HG02973 (cell line): Measurements from ENCODE around the gene AKT1S1.
A peak's percentile ranks its signal among the peaks of the same experiment; 100 is the strongest.

Experiments
- ATAC-seq: cut with Tn5 transposase; IDR thresholded peaks from one replicate; pipeline ENCODE4 v1.9.1; 2021; ENCODE audit warnings: moderate library complexity; ENCODE audit not compliant: unreplicated experiment

The AKT1S1 gene

DNA sequence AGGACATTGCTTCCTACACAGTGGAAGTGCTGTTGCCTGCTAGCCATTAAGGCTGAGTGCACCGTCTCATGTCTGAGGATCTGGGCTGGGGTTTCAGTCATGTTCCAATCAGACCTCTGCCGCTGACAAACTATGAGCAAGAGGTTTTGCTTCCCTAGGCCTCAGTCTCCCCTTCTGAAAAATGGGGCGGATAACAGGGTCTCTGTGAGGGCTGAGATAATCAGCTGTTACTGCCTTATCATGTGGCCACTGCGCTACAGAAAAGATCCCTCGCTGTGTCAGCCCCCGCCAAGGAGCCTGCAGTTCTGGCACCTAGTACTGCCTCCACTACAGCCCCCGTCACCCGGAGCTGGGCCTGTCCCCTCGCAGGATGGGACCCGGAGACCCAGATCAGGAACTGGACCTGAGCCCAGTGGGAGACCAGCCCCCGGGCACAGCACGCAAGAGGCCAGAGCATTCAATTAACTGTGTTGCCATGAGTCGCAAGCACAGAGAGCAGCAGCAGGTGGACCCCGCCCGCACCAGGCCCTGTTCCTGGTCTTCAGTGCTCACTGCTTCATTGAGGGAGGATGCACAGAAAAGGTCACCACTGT, 6.8 kb downstream of the AKT1S1 start:
- ATAC-seq: no peak

DNA sequence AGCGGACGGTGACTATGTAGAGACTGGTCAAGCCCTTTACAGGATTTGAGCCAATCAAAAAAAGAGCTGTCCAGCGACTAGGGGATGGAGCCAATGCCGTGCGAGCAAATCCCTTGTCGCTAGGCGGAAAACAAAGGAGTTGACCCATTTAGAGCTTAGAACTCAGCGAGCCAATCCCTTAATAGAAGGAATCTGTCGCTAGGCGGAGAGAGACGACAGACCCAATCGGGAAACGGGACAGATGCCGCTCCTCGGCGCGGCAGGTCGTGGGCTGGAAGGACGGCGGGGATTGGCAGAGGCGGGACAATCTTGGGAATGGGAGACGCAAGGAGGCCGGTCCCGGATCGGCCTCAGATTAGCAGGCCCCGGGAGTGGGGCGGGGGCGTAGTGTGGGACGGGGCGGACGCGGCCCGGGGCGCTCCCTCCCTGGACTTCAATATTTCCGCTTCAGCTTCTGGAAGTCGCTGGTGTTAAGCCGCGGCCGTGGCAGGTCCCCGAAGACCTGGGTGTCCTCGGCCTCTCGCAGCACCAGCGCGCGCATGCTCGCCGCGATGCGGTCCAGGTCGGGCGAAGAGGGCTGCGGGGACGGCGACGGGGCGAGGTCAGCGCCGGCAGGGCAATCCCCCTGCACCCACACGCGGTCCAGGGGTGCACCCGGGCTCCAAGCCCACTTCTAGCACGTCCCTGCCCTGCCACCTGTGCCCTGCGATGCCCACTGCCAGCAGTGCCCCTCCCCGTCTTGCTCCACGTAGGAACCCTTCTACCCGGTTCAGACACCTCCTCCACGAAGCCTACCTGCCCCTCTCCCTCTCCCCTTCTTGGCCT, 7.5 kb downstream of the AKT1S1 start:
- peak; percentile 57 for ATAC-seq

DNA sequence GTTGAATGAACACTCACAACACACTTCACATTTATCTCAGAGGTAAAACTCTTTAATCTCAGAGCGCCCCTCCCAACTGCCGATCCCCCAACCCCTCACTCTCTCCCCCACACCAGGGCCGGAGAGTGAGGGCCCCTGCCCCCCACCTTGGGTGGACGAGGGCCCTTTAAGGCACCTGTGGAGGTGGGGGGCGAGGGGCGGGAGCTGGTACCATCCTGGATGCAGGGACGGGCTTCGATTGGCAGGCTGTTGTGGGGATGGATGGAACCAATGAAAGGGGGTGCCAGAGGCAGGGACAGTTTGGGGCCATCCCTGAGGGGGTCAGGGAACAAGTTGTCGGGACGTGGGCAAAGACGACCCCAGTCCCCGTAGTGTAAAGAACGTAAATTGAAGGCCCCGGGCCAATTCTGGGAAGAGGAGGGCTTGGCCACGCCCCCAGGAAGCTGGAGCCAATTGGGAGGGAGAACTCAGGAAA, 8.1 kb downstream of the AKT1S1 start:
- ATAC-seq: no peak

DNA sequence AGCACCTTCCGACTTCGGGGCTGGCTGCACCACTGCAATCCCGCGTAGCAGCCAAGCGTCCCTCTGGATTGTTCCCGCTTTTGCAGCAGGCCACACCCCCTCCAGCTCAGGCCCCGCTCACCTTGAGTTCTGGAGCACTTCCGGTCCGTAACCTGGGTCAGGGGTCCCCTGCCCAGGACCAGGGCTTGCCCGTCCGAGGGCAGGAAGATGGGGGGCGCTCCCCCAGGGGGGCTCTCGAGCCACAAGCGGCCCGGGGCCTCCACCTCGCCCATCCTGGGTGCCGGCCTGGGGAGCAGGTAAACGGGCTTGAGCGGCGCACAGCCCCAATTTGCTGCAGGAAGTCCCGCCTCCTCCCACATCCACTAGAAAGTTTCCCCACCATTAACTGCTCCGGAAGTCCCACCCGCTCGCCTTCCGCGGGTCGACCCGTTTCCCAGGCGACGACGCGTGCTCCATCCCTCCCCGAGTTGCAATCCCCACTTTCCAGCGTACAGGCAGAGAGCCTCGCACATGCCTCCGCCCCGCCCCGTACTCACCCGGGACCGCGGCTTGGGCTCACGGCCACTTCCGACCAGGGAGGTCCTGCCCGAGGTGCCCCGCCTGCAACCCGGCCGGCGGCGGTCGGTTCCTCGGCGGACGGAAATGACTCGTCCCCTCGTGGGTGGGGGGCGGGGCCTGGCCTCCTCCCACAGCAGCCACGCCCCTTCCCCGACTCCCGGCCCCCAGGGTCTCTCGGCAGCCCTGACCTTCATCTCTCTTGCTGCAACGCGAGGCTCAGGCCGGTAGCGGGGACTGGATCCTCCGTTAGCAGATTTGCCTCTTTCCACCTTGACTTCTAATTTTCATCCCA, 10.0 kb downstream of the AKT1S1 start, which contains the start of gene PNKP:
Gene PNKP, minus strand, starts transcription at position 644 of the 850 bp plus-strand sequence. Its CDS starts 372 bp downstream, at position 272.
- peak; percentile 28 for ATAC-seq

DNA sequence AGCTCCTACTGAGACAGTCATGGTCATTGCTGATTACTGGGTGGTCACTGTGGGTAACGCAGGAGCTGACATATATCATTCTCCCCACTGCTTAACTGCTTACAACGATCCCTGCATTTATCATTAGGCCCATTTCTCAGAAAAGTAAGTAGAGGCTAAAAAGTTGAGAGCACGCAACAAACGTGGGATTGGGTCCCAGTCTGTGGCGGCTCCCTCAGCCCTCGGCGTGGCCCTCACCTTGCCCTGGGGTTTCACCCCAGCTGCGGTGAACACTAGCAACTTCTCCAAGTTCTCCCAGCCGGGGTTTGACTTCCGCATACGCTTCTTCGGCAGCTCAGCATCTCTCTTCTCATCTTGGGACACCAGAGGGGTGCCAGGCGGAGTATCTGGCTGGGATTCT, 12.3 kb downstream of the AKT1S1 start:
- ATAC-seq: no peak

DNA sequence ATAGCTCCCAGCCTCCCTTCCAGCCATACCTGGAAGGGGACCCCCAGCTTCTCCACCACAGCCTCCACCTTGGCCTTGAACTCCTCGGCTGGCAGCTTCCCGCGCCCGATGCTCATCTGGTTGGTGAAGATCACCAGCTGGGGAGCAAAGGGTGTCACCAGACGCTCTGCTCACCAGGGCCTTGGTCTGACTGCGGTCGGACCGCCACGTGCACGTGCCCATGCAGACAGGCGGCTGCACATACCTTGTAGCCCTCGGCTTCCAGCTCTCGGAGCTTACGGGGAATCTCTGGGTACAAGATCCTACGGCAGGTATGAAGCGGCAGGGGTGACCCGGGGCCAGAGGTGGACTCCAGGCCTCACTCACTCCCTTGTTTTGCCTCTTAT, 13.2 kb downstream of the AKT1S1 start:
- ATAC-seq: no peak

DNA sequence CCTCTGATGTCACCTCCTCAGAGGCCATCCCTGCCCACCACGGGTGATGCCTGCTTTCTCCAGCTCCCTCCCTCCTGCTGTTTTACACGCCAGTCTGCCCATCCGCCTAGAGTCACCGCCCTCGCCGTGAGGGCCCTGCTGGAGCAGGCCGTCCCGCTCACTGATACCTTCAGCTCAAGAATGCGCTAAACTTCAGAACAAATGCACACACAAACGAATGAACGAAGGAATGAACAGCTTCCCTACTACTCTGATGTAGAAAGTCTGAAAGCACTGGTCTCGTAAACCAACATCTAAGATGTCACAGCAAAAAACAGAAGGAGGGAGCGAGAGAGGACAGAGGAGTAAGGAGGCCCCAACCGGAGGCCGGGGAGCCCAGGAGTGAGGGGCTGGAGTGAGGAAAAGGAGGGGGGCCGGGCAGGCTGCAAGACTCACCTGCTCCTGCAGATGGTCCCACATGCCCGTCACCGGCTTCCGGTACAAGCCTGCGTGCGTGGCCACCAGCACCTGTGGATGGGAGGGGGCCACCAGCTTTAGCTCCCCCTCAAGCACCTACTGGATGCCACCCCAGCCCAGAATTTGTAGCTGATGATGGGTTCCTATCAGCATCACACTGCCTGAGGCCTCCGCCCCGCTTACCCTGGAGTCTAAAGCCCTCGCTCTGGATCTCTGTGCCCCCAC, 13.8 kb downstream of the AKT1S1 start:
- ATAC-seq: no peak

DNA sequence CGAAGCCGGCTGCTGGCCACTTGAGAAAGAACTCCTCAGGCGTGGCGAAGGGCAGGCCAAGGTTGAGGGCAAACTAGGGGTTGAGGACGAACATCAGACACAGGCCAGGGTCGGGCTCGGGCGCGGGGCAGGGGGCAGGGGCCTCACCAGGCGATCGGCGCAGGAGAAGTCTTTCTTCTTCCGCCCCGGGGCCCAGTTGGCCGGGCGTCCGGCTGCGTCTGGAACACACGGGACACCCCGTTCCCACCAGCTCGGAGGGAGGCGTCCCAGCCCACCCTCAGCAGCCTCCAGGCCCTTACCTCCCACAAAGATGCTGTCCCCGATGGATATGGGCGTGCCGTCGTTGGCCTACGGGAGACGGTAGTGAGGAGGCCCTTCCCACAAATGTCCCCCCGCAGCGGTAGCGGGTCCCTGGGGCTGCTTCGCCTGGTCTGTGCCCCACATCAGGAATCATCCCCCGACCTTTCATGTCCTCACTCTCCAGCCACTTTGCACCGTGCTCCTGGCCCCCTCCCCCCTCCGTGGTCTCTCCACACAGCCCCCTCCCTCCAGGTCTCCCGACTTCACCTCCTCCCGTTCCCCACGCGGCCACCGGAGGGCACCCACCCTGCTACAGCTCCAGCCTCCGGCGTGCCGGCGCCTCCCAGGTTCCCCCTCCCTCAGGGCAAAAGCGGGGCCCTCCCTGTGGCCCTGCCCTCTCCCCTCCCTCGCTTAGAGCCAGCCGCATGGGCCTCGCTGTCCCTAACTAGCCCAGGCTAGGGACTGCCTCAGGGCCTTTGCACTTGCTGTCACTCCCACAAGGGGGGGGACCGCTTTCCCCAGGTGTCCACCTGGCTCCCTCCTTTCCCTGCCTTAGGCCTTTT, 14.5 kb downstream of the AKT1S1 start:
- ATAC-seq: no peak

DNA sequence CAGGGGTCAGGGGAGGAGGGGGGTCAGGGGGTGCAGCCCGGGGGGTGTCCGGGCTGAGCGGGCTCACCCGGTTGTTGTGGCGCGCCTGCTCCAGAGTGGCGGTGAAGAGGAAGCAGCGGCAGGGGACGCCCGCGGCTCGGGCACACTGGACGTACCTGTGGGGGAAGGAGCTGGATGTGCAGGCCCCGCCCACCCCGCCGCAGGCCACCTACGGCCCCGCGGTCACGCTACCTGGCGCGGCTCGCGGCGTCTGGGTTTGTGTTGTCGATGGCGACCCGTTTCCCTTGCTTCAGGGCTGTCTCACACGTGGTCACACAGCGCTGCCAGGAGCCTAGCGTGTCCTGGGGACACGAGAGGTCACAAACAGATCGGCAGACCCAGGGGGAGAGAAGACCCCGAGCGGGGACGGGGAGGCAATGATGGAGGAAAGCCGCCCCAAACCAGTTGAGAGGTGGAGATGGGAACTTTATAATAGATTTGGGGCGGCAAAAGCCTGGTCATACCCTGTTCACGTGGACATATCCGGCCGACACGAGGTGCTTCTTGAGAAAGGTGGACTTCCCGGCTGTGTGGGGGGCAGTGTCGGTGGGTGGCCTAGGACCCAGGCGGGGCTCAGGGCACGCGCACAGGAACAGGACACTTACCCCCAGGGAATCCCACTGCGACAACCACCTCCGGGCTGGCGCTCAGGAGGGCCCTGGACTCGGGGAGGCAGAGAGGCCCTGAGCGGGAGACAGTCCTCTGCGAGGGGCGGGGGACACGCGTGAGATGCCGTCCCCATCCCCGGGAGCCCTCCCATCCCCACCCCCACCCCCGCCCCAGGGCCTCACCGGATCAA, 15.4 kb downstream of the AKT1S1 start:
- ATAC-seq: no peak

DNA sequence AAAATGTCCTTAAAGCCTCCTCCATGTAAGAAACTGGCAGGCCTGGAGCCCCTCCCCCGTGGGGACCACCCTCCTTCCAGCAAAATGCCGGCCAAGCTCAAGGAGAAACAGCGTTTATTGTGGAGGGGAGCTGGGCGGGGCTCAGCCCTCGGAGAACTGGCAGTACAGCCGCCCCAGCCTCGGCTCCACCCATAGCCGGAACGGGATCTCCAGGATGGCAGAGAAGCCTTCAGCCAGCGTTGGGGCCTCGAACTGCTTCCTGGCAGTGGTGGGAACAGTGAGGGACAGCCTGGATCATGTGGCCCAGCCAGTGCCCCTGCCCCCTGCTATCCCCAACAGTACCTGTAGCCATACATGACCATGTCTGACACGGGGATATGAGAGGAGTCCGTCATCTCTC, 16.0 kb downstream of the AKT1S1 start:
- ATAC-seq: no peak

DNA sequence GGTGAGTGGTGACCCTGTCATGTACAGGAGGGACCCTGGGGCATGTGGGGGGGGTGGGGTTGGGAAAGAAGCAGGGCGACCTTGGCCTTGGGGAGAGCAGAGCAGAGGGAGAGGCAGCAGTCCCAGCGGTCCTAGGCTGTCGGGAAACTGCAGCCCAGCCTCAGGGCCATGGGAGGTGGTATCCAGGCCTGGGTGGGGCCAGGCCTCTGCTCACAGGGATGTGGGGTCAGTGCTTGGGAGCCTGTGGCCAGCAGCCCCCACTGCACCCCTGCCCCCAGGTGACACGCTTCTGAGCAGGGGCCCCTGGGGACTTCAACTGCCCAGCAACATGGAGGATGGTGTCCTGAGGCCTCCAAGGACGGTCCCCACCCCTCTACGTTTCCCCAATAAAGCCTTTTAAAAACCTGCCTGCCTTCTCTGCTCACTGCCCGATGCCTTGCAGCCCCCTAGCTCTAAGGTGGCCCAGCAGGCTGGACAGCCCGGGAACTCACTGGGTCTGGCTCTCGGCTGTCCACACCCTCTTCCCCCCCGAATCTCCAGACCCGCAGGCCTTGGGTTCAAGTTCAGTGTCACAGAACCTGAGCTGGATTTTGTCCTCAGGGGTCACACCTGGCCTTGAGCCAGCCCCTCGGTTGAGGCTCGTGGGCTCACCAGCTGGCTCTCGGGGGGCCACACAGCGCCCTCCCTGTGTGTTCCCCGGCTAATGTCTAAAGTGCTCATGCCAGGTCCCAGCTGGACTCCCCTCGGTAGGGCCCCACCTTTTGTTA, 16.6 kb downstream of the AKT1S1 start:
- no peak for ATAC-seq

DNA sequence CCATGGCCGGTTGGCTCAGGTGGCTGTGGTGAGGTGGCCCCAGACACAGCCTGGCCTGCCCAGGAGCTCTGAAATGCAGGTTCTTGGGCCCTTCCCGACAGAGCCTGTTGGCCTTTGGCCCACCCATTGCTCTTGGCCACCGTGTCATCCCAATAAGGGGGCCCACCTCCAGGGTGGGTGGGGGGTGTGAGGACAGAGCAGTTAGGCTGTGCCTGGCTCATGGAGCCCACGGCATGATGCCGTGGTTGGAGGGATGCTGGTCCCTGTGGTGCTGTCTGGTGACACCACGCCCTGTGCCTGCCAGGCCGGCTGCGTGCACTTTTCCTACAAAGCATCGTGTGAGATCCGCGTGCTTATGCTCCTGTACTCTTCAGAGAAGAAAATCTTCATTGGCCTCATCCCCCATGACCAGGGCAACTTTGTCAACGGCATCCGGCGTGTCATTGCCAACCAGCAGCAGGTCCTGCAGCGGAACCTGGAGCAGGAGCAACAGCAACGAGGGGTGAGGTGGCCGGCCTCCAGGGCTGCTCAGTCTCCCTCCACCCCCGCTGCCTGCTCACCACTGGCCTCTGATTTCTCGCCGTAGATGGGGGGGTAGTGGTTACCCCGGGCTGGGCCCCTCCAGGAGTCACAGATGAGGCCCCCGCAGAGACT, 17.3 kb downstream of the AKT1S1 start:
- no peak for ATAC-seq

DNA sequence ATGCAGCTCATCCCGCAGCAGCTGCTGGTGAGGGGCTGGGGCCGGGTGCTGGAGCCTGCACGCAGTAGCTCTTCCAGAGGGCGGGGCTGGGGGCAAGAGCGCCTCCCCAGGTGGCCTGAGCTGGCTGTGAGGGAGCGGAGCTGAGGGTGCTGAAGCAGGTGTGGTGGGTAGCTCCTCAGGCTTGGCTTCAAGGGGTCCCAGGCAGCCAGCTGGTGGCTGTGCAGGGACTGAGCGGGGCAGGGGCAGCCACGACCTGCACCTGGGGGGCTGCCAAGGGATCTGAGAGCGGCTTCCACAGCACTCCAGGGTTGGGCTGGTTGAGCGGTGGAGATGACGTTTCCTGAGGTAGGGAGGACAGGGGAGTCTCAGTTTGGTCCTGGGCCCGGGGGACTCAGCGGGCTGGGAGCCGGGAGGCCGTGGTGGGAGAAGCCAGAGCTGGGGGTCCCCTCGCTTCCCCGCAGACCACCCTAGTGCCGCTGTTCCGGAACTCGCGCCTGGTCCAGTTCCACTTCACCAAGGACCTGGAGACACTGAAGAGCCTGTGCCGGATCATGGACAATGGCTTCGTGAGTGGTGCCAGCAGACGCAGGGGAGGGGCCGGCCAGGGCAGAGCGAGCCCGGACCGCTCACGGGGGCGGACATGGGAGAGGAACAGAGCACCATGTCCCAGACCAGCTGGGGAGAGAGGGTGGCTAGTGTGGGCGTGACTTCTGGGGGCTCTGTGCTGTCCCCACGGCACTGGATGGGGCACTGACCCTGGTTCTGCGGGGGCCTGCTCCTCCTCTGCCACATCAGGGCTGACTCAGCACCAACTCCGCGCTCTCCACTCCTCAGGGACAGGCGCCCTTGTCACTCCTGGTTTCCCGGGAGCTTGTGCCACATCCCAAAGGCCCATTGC, 18.8 kb downstream of the AKT1S1 start:
- ATAC-seq: no peak

DNA sequence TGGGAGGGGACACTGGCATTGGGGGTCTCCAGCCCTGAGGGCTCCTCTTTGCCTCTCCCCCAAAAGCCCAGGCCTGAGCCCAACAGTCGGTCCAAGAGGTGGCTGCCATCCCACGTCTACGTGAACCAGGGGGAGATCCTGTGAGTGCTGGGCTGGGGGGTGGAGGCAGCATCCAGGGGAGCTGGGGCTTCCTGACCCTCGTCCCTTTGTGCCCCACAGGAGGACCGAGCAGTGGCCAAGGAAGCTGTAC, 19.4 kb downstream of the AKT1S1 start:
- ATAC-seq: no peak

DNA sequence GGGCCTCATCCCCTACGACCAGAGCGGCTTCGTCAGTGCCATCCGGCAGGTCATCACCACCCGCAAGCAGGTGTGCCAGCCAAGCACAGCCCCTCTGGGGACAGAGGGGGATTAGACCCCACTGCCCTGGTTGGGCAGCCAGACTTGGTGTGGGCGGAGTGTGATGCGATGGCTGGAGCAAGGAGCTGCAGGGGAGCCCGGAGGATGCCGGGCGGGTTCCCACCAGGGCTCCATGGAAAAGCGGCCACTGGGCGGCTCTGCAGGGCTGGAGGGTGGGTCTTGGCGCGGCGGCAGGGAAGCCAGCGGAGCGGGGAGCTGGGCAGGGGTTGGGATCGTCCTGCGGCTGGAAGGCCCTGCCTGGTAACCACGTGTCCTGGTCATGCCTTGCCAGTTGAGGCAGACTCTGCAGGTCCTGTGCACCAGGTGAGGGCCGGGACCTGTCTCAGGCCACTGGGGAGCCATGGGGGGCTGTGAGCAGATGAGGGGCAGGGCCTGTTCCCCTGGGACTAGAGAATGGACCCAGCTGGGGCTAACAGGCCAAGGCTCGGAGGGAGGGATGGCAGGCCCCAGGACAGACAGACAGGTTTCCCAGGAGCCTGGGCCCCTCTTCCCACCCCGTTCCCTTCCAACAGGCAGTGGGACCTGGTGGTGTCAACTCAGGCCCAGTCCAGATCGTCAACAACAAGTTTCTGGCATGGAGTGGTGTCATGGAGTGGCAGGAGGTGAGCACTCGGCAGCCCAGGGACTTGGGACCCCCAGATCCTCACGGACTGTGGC, 19.9 kb downstream of the AKT1S1 start:
- no peak for ATAC-seq

DNA sequence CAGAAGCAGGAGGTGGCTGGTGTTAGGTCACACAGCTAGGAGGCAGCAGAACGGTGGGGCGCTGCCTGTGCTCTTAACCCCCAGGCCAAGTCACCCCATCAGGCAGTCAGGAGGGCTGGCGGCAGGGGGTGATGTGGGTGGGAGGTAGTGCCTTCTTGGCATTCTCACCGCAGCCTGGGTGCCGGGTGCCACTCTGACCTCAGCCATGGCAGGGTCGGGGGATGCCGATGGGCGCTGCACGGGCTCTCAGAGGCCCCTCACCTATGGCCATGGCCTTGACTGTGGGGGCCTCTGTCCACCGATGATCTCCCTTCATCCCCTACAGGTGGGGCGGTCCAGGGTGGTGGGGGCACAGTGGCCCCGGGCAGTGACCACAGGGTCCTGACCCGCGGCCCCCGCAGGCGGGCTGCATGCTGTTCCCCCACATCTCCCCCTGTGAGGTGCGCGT, 20.6 kb downstream of the AKT1S1 start:
- no peak for ATAC-seq
